Cerebellar cortex (tissue), 1 donor: ENCODE measurements around the gene CCDC69.

Experiments
- DNase-seq: peaks from one replicate; pipeline ENCODE4 v3.0.0-alpha.2; 2015; ENCODE audit warnings: low spot score

CCDC69 gene

DNA sequence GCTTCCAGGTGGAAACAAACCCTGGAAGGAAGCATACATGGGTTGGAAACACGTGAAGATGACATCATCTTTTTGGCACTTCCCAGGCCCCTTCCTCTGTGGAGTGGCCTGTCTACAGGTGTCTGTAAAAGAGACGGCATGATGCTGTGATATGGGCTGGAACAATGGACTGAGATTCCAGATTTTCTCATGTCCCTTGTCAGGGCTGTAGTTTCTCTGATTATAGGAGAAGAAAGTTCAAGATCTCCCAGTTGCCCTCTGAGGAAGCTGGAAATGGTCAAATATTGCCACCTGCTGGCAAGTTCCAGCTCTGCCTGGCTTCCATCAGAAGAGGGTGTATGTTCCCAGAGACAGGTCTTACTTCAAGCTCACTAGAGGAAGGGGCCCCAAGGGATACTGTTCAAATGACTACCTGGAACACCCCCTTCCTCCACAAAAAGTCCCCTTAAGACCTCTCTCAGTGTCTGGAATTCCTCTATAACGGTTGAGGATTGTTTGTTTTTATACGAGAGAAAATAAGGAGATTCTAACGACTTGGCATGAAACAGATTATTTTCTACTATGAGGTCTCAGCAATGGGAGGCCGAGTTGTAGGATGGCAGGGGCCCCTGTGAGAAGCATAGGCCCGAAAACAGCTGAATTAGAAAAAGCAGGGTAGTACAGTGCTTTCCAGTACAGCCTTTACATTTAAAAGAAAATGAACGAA, 59.1 kb downstream of the CCDC69 start:
- peak; percentile 90 for DNase-seq

DNA sequence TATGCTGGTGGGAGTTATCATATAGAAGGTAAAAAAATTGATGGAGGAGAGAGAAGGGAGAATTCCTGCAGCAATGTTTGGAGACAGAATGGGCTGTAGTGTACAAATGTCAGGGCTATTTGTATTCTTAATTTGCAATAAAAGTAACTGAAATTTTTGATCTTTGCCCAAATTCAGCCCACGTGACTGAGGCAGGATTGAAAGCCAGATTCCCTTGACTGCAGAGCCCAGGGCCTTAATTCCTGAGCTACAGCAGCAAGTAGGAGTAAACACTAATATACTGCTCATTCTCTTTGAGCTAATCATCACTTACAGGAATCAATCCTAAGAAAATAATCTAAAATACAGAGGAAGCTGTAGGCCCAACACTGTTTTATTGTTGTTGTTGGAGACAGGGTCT, 61.1 kb downstream of the CCDC69 start:
- no peak for DNase-seq

DNA sequence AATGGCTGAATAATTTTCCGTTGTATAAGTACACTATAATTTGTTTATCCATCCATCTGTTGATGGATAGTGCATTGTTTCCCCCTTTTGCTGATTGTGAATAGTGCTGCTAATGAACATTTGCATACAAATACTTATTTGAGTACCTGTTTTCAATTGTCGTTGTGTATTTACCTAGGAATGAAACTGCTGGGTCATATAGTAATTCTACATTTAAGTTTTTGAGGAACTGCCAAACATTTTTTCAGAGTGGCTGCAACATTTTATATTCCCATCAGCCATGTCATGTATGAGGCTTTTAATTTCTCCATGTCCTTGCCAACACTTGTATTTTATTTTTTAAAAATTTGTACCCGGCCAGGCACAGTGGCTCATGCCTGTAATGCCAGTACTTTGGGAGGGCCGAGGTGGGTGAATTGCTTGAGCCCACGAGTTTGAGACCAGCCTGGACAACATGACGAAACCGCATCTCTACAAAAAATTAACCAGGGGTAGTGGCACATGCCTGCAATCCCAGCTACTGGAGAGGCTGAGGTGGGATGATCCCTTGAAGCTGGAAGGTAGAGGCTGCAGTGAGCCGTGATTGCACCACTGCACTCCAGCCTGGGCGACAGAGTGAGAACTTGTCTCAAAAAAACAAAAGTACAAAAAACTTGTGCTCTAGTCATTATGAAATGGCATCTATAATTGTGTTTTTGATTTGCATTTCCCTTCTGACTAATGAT, 64.1 kb downstream of the CCDC69 start:
- DNase-seq = no peak

DNA sequence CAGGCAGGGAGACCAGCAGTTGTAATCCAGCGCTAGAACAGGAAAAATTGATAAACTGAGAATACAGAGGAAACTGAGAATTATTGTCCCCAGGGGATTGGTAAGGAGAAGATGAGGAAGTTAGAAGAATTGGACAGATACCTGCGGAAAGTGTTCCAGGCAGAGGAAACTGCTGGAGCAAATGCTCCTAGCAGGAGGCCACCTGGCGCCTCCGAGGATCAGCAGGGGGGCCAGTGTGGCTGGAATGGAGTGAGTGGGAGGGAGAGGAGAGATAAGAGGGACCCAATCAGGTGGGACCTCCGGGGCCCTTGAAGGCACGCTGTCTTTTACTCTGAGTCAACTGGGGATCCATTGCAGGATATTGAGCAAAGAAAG, 65.6 kb downstream of the CCDC69 start:
- DNase-seq = peak; percentile 32

DNA sequence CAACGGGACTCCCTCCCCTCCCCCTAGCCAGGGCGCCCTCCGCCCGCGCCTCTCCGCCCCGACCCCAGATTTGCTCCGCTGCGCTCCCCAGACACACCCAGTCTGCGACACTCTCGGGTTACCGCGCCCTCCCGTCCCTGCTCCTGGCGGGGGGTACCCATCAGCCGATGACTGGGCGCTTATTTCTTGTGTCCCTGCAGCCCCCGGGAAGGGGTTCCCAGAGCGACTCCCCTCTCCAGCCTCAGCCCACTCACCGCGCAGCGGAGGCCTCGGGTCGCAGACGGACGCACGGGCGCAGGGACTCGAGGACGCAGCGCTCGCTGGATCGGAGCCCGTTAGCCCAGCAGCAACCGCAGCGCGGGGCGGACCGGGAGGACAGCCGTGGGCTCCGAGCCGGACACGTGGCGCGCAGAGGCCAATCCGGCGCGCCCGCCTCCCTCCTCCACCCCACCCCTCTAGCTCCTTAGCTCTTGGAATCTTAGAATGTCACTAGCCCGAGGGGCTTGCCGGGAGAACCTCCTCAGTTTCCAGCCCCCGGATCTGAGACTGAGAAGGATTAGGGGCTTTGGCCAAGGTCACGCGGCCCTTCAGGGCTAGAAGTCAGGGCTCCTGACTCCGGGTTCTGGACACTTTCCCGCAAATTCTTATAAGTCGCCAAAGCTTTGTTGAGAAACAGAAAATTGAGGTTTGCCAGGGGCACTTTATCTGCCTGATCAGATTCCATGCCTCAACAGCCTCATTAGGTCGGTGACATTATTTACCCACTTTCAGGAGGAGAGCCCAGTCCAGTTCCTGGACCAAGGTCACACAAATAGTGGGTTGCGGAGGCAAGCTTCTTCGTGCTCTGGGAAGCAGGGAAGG, 66.2 kb downstream of the CCDC69 start, which contains the start of gene ANXA6:
ANXA6 (minus strand) TSS at position 354 of the 861 bp plus-strand sequence. CDS start 9,878 bp downstream, outside the sequence.
- peak; percentile 88 for DNase-seq

DNA sequence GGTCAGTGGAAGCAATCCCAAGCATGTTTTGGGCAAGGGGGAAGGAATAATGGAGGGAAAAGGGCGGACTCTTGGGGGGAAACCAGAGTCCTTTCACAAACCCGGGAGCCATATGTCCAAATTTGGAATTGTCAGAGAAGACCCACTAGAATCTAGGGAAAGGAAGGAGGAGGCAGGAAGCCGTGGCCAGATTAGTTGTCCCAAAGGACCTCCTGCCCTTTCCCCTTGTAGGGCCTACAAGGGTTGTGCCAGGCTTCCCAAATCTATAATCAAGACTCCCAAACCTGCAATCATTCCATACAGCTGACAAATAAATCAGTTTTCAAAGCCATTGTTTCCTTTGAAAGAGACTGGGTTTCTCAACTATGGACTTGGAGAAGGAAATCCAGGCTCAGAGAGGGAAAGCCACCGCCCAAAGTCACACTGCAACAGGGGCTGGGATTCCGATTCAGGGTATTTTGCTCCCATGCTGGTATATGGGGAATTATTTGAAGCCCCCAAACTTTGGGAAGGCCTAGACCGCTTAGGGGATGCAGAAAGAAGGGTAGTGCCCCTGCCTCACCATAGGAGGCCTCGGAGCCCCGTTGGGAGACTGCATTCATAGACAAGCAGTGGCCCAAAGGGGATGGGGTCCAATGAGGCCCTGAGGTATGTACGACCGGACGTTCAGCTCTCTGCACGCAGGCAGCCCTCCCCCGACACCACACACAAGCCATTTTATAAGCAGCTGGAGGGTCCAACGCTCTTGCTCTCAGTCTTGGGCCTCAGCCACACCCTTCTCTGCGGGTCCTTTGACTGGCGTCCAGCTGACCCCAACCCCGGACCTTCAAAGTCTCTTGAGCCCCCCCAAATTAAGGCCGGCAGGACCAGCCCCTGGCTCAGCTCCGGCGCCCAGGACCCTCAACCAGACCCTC, 67.1 kb downstream of the CCDC69 start:
- DNase-seq = peak; percentile 33

DNA sequence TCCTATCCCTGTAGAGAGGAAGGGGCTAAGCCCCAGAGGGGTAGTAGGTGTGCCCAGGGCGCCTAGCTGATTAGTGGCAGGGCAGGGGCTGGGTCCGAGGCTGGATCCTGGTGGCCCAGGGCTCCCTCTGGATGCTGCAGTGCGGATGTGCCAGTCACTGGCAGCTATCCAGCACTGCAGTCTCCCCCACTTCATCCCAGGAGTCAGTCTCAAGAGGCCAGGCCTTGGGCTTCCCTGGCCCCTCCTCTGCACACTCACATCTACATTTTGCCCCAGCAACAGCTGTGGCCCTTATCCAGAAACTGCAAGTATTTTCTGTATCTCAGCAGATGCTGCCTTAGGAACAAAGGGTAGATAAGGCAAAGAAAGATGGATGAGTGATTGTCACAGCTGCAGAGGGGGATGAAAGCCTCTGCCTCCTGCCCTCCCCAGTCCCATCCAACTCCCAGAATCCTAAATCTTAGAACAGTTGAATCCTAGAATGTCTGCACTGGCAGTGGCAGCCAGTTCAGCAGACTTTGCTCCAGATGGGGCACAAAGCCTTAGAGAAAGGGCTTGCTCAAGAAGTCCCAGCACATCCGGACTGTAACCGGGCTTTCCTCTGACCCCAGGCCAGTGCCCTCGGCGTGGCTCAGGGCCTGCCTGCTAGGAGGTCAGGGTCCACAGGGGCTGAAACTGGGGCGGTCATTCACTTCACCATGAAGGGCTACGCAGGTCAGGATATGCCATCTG, 68.0 kb downstream of the CCDC69 start:
- DNase-seq = peak; percentile 38

GRCh38 chr5:151154931-151155774, 68.7 kb downstream of the CCDC69 start:
- peak; percentile 5 for DNase-seq

DNA sequence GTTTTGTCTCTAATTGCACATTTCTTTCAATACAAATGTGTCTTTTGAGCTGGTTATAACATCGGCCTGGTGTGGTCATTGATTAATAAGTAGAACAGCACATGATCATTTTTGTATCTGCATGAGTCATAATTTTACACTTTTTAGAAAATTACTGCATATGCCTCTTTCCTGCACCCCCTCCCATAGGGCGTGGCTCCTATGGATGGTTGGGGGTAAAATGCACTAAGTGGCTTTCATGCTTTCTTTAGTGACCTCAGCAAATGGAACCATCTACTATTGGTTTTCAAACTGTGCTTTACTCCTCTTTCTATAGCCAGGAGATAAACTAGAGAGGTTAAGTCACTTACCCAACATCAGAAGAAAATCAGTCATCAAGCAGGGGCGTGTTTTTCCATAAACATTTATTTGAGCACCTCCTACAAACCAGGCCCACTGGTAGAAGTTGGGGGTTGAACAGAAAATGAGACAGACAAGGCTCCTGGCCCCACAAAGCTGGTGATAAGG, 70.1 kb downstream of the CCDC69 start:
- DNase-seq = no peak

DNA sequence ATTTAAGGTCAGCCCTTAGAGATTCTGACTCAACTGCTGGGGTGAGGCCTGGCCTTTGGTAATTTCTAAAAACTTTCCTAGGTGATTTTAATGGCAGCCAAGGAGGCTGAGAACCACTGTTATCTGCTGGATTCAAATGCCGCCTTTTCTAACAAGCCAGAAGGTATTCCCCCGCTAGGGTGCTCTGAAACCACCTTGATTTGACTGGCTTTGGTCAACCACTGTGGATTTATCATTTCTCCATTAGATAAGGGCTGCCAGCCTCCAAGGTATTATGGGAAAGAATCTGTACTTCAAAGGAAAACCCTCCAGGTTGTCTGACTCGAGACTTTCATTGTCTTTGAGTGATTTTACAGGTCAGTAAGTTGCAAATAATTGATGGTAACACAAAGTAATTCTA, 70.6 kb downstream of the CCDC69 start:
- no peak for DNase-seq

DNA sequence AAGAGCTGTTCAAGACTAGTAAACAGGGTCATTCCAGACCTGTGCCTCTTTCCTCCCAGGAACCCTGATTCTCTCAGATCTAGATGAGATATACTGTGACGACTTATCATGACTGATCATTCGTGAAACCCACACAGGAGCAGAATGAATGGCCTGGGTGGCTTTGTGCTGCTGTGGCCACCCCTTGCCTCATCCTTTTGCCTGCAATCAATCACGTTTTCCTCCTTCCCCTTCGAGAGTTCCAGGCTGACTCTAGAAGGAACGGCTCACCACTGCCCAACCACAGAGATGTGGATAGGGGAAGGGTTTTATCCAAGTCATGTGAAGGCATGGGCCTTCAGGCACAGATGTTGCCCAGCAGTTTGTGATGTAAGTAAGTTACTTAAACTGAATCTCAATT, 72.1 kb downstream of the CCDC69 start:
- DNase-seq = no peak

DNA sequence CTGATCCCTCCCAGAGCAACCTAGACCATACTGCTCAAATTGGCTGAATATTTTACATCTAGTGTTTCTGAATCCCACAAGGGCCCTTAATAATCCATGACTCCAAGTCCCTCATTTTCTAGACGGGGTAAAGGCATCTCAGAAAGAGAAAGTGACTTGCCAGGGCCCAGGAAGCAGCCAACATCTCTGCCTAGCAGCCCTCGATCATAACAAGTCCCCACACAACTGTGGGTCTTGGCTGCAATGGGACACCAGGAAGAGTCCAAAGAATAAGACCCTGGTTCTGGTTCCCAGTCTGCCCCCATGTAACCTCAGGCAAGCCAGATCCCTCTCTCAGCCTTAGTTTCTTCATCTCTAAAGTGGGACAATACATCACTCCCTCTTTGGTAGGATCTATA, 72.6 kb downstream of the CCDC69 start:
- DNase-seq = no peak

GRCh38 chr5:151150471-151151262, 73.2 kb downstream of the CCDC69 start:
- peak; percentile 74 for DNase-seq

GRCh38 chr5:151148583-151148982, 75.3 kb downstream of the CCDC69 start:
- no peak for DNase-seq

DNA sequence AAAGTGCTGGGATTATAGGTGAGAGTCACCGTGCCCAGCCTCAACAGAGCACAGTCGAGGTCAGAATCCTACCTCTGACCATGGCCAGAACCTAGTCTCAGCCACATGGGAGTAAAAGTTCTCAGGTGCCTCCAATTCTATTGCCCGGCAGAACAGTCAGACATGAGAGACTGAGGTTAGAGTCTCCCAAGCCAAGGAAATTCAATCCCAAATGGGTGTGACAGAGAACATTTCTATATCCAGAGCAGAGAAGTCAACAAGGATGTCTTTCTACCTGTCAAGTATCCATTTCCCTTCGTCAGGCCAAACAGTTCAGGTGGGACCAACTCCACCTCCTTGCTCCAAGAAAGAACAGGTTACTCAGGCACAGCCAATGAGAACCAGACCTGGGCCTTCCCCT, 76.9 kb downstream of the CCDC69 start:
- DNase-seq = no peak

- DNase-seq = no peak
Measured at GRCh38 chr5:151146061-151146460, 77.8 kb downstream of the CCDC69 start.

DNA sequence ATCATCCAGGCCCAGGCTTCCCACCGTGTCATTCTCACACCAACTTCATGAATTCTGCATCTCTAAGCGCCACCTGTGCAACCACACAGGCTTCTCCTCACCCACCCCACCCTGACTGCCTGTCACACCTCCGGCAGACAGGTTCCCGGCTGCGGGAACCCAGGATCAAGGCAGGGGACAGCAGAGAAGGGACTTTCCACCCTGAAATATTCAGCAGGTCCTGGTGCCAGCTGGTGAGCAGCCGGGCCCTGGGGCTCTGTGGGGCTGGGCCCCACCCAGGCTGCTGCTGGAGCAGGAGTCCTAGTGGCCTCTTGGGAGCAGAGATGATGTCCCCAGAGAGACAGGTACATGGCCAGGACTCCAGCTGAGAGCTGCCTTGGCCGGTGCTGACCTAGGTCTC, 79.0 kb downstream of the CCDC69 start:
- DNase-seq = no peak

- DNase-seq = no peak
Measured at GRCh38 chr5:151144275-151144674, 79.6 kb downstream of the CCDC69 start.

GRCh38 chr5:151143645-151144044, 80.2 kb downstream of the CCDC69 start:
- DNase-seq = no peak
